ENCODE measurements around the gene EPS8L2.

Gene EPS8L2

DNA sequence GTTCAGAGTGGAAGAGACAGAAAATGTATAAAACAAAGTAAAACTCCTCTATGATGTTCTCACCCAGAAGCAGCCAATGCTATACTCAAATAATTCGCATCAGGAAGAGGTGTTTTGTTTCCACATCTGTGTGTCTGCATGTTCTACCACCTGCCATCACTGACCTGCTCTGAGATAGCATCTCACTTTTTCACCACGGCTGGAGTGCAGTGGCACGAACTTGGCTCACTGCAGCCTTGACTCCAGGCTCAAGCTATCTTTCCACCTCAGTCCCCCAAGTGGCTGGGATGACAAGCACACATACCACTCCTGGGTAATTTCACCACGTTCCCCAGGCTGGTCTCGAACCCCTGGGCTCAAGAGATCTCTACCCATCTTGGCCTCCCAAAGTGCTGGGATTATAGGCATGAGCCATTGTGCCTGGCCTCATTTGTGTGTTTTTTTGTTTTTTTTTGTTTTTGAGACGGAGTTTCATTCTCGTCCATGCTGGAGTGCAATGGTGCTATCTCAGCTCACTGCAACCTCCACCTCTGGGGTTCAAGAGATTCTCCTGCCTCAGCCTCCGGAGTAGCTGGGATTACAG is 55.6 kb downstream of the EPS8L2 start:
- Histone ChIP-seq H2AFZ (ENCODE audit: low read depth, low read length, severe bottlenecking) (no peak overlapping the region), H3K36me3 (ENCODE audit: low read length) (peaks cover 8% of the 10 kb centered on the region; the same call in 1 of the 2 replicates), H3F3A (ENCODE audit: insufficient read depth) (peaks cover 14% of the 10 kb centered on the region), H3K4me2 (ENCODE audit: low read depth, low read length, poor library complexity, severe bottlenecking) (no peak overlapping the region), H3K27ac (ENCODE audit: low read depth, low read length) (no peak overlapping the region), H3K4me3 (ENCODE audit: insufficient read depth, low read length, poor library complexity, severe bottlenecking) (no peak overlapping the region), H3K9me2 (replicated peaks; ENCODE audit: insufficient read depth, low read length) (no peaks in the 10 kb centered on the region), H3K27me3 (ENCODE audit: low read length) (no peaks in the 10 kb centered on the region), H3K79me2 (ENCODE audit: insufficient read depth, low read length) (peaks cover 6% of the 10 kb centered on the region), H3K9me3 (ENCODE audit: insufficient read depth, low read length) (no peaks in the 10 kb centered on the region), H3K9ac (ENCODE audit: low read length) (no peak overlapping the region), H4K20me1 (ENCODE audit: low read depth, low read length) (peaks cover 4% of the 10 kb centered on the region; the same call in 1 of the 2 replicates)
- TF ChIP-seq, protein P1, sequence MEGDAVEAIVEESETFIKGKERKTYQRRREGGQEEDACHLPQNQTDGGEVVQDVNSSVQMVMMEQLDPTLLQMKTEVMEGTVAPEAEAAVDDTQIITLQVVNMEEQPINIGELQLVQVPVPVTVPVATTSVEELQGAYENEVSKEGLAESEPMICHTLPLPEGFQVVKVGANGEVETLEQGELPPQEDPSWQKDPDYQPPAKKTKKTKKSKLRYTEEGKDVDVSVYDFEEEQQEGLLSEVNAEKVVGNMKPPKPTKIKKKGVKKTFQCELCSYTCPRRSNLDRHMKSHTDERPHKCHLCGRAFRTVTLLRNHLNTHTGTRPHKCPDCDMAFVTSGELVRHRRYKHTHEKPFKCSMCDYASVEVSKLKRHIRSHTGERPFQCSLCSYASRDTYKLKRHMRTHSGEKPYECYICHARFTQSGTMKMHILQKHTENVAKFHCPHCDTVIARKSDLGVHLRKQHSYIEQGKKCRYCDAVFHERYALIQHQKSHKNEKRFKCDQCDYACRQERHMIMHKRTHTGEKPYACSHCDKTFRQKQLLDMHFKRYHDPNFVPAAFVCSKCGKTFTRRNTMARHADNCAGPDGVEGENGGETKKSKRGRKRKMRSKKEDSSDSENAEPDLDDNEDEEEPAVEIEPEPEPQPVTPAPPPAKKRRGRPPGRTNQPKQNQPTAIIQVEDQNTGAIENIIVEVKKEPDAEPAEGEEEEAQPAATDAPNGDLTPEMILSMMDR (IDR thresholded peaks at IDR 0.05; ENCODE audit: insufficient read depth, low read length, poor library complexity, severe bottlenecking), result no peak

DNA sequence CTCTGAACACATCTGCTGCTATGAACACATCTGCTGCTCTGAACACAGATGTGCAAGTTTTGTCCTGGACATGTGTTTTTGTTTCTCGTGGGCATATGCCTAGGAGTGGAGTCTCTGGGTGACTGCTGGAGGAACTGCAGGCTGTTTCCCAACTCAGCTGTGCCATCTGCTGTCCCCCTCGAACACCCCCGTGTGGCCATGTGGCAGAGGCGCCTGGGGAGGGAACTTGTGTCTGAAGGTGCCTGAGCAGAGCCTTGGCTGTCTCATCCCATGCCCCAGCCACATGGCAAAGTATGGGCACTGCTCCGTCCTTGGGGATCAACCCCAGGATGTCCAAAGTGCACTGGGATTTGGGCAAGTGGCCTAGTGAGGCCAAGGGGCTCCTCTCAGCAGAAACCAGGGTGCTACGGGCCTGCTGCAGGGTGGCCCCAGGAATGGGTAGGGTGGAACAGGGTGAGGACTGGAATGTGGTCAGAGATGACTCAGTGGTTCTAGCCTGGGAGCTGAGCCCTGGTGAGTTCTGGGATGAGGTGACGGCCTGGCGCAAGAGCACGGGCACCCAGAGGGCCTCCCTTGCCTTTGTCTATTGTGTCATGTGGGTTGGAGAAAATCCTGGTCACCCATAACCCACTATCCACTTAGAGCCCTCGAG is 56.5 kb downstream of the EPS8L2 start:
- Histone ChIP-seq H3K4me2 (ENCODE audit: low read depth, low read length, poor library complexity, severe bottlenecking) (no peak overlapping the region), H3F3A (ENCODE audit: insufficient read depth) (peaks cover 14% of the 10 kb centered on the region)

DNA sequence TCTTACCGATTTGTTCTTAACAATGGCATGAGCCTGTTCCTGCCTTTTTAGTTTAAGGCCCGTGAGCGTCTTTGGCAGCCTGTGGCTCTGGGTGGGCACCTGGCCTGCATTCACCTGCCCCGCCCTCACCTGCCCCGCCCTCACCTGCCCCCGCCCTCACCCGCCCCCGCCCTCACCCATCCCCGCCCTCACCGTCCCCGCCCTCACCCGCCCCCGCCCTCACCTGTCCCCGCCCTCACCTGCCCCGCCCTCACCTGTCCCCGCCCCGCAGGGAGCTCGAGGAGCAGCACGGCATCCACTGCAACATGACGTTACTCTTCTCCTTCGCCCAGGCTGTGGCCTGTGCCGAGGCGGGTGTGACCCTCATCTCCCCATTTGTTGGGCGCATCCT is 57.0 kb downstream of the EPS8L2 start:
- H3K4me2 ChIP-seq (ENCODE audit: low read depth, low read length, poor library complexity, severe bottlenecking), result no peak overlapping the region
- H3K27ac ChIP-seq (ENCODE audit: low read depth, low read length), result no peak overlapping the region
- no peak for TF ChIP-seq EZH2phosphoT487 (conservative IDR thresholded peaks at IDR 0.05; ENCODE audit: low read length)
- TF ChIP-seq, protein P1 (IDR thresholded peaks at IDR 0.05; ENCODE audit: insufficient read depth, low read length, poor library complexity, severe bottlenecking), result no peak
- peaks cover 14% of the 10 kb centered on the region for H3F3A ChIP-seq (ENCODE audit: insufficient read depth)
- H4K20me1 ChIP-seq (ENCODE audit: low read depth, low read length), result no peaks in the 10 kb centered on the region
- no peak overlapping the region for H3K9ac ChIP-seq (ENCODE audit: low read length)
- H3K9me3 ChIP-seq (ENCODE audit: insufficient read depth, low read length), result no peaks in the 10 kb centered on the region
- no peaks in the 10 kb centered on the region for H3K9me2 ChIP-seq (replicated peaks; ENCODE audit: insufficient read depth, low read length)
- H3K27me3 ChIP-seq (ENCODE audit: low read length), result no peaks in the 10 kb centered on the region
- H2AFZ ChIP-seq (ENCODE audit: low read depth, low read length, severe bottlenecking), result no peak overlapping the region
- peaks cover 8% of the 10 kb centered on the region; the same call in 1 of the 2 replicates for H3K36me3 ChIP-seq (ENCODE audit: low read length)
- no peaks in the 10 kb centered on the region for H3K79me2 ChIP-seq (ENCODE audit: insufficient read depth, low read length)
- H3K4me3 ChIP-seq (ENCODE audit: insufficient read depth, low read length, poor library complexity, severe bottlenecking), result no peak overlapping the region

More for the DNA sequence above, 56.5 kb downstream of the EPS8L2 start:
- no peaks in the 10 kb centered on the region for H3K9me3 ChIP-seq (ENCODE audit: insufficient read depth, low read length)
- no peak overlapping the region for H3K9ac ChIP-seq (ENCODE audit: low read length)
- no peaks in the 10 kb centered on the region for H3K9me2 ChIP-seq (replicated peaks; ENCODE audit: insufficient read depth, low read length)
- H2AFZ ChIP-seq (ENCODE audit: low read depth, low read length, severe bottlenecking), result no peak overlapping the region
- H3K4me3 ChIP-seq (ENCODE audit: insufficient read depth, low read length, poor library complexity, severe bottlenecking), result no peak overlapping the region
- no peaks in the 10 kb centered on the region for H4K20me1 ChIP-seq (ENCODE audit: low read depth, low read length)
- H3K79me2 ChIP-seq (ENCODE audit: insufficient read depth, low read length), result no peaks in the 10 kb centered on the region
- peaks cover 8% of the 10 kb centered on the region; the same call in 1 of the 2 replicates for H3K36me3 ChIP-seq (ENCODE audit: low read length)
- H3K27ac ChIP-seq (ENCODE audit: low read depth, low read length), result no peak overlapping the region
- no peak for TF ChIP-seq EZH2phosphoT487 (conservative IDR thresholded peaks at IDR 0.05; ENCODE audit: low read length)
- TF ChIP-seq, protein P1 (IDR thresholded peaks at IDR 0.05; ENCODE audit: insufficient read depth, low read length, poor library complexity, severe bottlenecking), result no peak
- no peaks in the 10 kb centered on the region for H3K27me3 ChIP-seq (ENCODE audit: low read length)
